ENCODE data around the gene YTHDF1. TPM values are rescaled to one million over a fixed set of nuclear protein-coding genes. Genes with fewer than 3 reads are reported as not detected.

The YTHDF1 gene
- total RNA-seq, 2 donors from 2014 or later, result 21.8 to 31.8 TPM

DNA sequence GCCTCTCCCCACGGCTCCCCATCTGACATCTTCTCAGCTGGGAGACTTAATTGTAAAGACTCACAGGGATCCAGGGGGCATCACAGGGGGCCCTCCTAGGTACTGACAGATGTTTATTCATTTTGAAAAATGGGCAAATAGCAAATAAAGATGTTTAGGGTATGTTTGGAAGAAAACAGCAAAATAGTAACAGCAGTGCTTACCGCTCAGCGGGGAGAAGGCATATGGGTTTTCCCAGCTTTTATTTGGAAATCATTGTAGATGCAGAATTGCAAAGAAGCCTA, 17.1 kb upstream of the YTHDF1 start:
- Histone ChIP-seq H3K36me3 (no peaks in the 10 kb centered on the region), H3K27ac (no peak overlapping the region), H3K4me3 (no peak overlapping the region), H3K27me3 (replicated peaks; ENCODE audit: insufficient read depth) (no peaks in the 10 kb centered on the region), H3K9me3 (no peaks in the 10 kb centered on the region), H3K4me1 (ENCODE audit: control insufficient read depth in 1 of 2, low read depth in 2 of 2) (no peaks in the 10 kb centered on the region)
- TF ChIP-seq, protein P1, sequence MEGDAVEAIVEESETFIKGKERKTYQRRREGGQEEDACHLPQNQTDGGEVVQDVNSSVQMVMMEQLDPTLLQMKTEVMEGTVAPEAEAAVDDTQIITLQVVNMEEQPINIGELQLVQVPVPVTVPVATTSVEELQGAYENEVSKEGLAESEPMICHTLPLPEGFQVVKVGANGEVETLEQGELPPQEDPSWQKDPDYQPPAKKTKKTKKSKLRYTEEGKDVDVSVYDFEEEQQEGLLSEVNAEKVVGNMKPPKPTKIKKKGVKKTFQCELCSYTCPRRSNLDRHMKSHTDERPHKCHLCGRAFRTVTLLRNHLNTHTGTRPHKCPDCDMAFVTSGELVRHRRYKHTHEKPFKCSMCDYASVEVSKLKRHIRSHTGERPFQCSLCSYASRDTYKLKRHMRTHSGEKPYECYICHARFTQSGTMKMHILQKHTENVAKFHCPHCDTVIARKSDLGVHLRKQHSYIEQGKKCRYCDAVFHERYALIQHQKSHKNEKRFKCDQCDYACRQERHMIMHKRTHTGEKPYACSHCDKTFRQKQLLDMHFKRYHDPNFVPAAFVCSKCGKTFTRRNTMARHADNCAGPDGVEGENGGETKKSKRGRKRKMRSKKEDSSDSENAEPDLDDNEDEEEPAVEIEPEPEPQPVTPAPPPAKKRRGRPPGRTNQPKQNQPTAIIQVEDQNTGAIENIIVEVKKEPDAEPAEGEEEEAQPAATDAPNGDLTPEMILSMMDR (IDR thresholded peaks at IDR 0.05), result no peak
- DNase-seq (ENCODE audit: low spot score) (no peak), ATAC-seq (ENCODE audit: insufficient number of reproducible peaks, low FRiP score, low read depth) (no peak)

DNA sequence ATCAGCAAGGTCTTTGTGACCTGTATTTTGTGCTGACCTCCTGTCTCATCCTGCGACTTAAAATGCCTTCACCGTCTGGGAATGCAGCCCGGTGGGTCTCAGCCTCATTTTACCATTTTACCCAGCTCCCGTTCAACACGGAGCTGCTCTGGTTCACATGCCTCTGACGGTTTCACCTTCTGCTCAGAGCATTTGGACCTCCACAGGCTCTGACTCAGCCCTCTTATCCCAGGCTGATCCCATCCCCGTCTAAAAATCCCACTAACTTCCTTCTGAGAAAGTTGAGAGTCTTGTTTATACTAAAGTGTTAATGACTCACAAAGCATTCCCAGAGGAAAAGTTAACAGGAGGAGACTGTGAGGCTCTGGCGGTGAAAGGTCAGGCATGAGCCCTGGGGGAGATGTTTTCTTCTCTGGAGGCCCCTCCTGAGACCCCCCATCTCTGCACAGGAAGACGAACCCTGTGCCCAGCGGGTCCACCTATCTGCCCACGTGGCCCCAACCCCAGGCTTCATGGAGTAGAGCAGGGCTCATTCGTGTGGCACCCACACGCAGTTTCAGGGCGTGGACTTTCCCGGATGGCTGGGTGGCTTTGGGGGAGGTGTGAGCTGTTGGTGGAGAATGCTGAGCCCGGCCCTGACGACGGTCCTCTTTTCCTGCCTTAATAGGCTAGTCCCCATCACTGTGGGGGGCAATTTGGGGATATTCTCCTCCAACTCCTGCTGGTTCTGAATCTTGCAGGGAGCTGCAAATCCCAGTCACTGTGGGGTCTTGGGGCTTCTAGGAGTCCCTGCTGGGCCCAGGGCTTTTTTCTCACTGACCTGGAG, 16.5 kb upstream of the YTHDF1 start:
- Histone ChIP-seq H3K27ac (no peak overlapping the region), H3K4me1 (ENCODE audit: control insufficient read depth in 1 of 2, low read depth in 2 of 2) (no peaks in the 10 kb centered on the region), H3K4me3 (no peak overlapping the region), H3K9me3 (no peaks in the 10 kb centered on the region), H3K27me3 (replicated peaks; ENCODE audit: insufficient read depth) (no peaks in the 10 kb centered on the region), H3K36me3 (no peaks in the 10 kb centered on the region)
- ATAC-seq (ENCODE audit: insufficient number of reproducible peaks, low FRiP score, low read depth), result no peak
- no peak for DNase-seq (ENCODE audit: low spot score)
- TF ChIP-seq, protein P1 (IDR thresholded peaks at IDR 0.05), result no peak

DNA sequence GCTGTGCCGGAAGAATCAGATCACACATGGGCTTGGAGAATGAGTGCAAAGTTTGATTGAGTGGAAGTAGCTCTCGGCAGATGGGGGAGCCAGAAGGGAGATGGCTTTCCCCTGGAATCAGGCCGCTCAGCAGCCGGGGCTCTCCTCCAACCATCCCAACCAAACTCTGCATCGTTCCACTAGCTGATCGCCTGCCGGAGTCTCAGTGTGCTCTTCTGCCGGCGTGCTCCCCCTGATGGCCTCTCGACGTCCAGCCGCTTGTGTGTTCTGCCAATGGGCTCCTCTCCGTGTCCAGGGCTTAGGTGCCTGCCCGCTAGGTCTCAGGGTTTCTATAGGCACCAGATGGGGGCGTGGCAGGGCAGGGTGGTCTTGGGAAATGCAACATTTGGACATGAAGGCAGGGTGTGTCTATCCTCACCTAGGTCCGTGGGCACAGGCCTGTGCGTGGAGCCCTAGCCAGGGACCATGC, 14.9 kb upstream of the YTHDF1 start:
- no peaks in the 10 kb centered on the region for H3K36me3 ChIP-seq
- H3K27me3 ChIP-seq (replicated peaks; ENCODE audit: insufficient read depth), result no peaks in the 10 kb centered on the region
- H3K27ac ChIP-seq, result no peak overlapping the region
- DNase-seq (ENCODE audit: low spot score), result no peak
- no peak for ATAC-seq (ENCODE audit: insufficient number of reproducible peaks, low FRiP score, low read depth)
- TF ChIP-seq, protein P1 (IDR thresholded peaks at IDR 0.05), result peak; percentile 25
- H3K4me1 ChIP-seq (ENCODE audit: control insufficient read depth in 1 of 2, low read depth in 2 of 2), result no peaks in the 10 kb centered on the region
- H3K9me3 ChIP-seq, result no peaks in the 10 kb centered on the region
- H3K4me3 ChIP-seq, result no peak overlapping the region

DNA sequence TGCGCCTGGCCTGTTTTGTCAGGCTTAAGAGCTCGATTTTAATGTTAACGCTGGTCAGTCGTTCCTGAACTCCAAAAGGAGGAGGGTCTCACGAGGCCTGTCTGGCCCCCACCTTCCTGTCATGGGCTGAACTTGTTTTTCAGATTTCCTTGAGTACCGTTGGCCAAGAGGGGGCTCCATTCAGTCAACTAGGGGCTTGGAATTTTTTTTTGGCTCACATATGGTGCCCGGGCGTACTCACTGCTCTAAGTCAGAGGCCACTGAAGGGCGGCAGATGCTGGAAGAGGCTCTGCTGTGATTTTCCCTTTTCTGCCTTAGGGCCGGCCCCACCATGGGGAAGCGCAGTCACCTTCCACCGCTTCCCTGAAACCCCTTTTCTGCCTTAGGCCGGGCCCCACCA, 12.9 kb upstream of the YTHDF1 start:
- H3K4me3 ChIP-seq, result no peak overlapping the region
- DNase-seq (ENCODE audit: low spot score), result no peak
- ATAC-seq (ENCODE audit: insufficient number of reproducible peaks, low FRiP score, low read depth), result no peak
- H3K27me3 ChIP-seq (replicated peaks; ENCODE audit: insufficient read depth), result no peaks in the 10 kb centered on the region
- no peaks in the 10 kb centered on the region for H3K9me3 ChIP-seq
- TF ChIP-seq, protein P1 (IDR thresholded peaks at IDR 0.05), result no peak
- no peaks in the 10 kb centered on the region for H3K36me3 ChIP-seq
- peaks cover 0 to 9% of the 10 kb centered on the region in 2 donors for H3K4me1 ChIP-seq (ENCODE audit: control insufficient read depth in 1 of 2, low read depth in 2 of 2)
- no peak overlapping the region for H3K27ac ChIP-seq

DNA sequence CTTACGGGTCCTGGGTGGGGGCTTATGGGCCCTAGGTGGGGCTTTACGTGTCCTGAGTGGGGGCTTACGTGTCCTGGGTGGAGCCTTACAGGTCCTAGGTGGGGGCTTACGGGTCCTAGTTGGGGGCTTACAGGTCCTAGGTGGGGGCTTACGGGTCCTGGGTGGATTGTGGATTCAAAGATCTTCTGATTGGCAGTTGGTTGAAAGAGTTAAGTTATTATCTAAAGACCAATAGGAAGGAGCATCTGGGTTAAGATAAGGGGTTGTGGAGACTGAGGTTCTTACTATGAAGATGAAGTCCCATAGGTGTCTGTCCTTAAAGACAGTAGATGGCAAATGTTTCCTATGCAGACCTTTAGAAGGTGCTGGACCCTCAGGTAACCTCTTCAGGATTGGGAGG, 11.3 kb upstream of the YTHDF1 start:
- Histone ChIP-seq H3K36me3 (no peaks in the 10 kb centered on the region), H3K27ac (no peak overlapping the region), H3K4me1 (ENCODE audit: control insufficient read depth in 1 of 2, low read depth in 2 of 2) (peaks cover 0 to 9% of the 10 kb centered on the region in 2 donors), H3K4me3 (no peak overlapping the region), H3K27me3 (replicated peaks; ENCODE audit: insufficient read depth) (no peaks in the 10 kb centered on the region), H3K9me3 (no peaks in the 10 kb centered on the region)
- DNase-seq (ENCODE audit: low spot score) (no peak), ATAC-seq (ENCODE audit: insufficient number of reproducible peaks, low FRiP score, low read depth) (no peak)
- TF ChIP-seq, protein P1 (IDR thresholded peaks at IDR 0.05), result no peak

Data from thoracic aorta (tissue), 2 donors.